SHP77 (cell line): ENCODE data around the gene ATP2B3.
"Not testable (repeated sequence)": the region's sequence is repeated elsewhere in the genome, so short reads cannot be mapped to it uniquely, and the experiment has no call there.

ENCODE experiments used
- DNase-seq, 2 experiments: peaks; one replicate each; lab custom pipeline; 2025; lab: John Stamatoyannopoulos, UW

The ATP2B3 gene

GRCh38 chrX:153595859-153596857 is 78.7 kb downstream of the ATP2B3 start:
- DNase-seq = no peak

DNA sequence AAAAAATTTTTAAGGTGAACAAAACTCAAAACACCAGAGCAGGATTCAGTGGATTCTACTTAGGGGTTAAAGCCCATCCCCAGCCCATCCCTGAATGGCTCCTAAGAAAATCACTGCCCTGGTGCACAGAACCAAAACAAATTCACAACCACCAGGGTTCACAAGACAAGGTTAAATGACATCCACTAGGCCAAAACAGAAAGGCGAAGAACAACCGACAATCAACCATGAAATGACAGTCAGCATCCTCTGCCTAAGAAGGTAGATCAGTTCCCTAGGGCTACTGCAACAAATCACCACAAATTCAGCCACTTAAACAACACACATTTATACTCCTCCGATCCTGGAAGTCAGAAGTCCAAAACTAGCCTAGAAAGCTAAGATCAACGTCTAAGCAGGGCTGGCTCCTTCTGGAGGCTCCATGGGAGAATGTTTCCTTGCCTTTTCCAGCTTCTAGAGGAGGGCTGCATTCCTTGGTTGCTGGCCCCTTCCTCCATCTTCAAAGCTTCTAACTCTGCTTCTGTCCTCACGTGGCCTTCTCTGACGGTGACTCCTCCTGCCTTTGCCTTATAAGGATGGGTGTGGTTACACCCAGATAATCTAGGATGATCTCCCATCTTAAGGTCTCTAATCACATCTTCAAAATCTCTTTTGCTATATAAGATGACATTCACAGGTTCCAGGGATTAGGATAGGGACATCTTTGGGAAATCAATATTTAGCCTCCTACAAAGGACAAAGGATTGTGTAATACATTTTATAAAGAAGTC is 79.7 kb downstream of the ATP2B3 start:
- DNase-seq = no peak

GRCh38 chrX:153598541-153599191 is 81.2 kb downstream of the ATP2B3 start, which contains the start of gene CCNQ:
Gene CCNQ (minus strand): TSS chrX:153599139. CDS start chrX:153599073, 66 bp downstream.
- DNase-seq = no peak

GRCh38 chrX:153599192-153600031 is 82.0 kb downstream of the ATP2B3 start:
- DNase-seq = peak; percentile 63 to 78

DNA sequence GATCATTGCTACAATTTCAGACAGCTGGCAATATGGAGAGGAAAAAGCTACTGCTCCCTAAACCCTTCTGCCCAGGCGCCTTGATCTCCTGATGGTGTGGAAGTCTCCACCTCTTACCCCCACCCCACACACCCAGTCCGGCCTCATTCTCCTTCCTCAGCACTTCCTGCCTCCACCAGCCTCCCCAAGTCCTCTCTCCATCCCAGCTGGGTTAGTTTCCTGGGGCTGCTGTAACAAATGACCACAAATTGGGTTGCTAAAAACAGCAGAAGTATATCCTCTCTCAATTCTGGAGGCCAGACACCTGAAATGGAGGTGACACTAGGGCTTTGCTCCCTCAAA is 82.6 kb downstream of the ATP2B3 start:
- DNase-seq = no peak

GRCh38 chrX:153600921-153601320 is 83.5 kb downstream of the ATP2B3 start:
- DNase-seq = no peak

GRCh38 chrX:153601511-153602110 is 84.2 kb downstream of the ATP2B3 start:
- DNase-seq = no peak

GRCh38 chrX:153602601-153603000 is 85.2 kb downstream of the ATP2B3 start:
- DNase-seq = no peak

GRCh38 chrX:153603131-153603656 is 85.8 kb downstream of the ATP2B3 start:
- DNase-seq = no peak

GRCh38 chrX:153604666-153605380 is 87.4 kb downstream of the ATP2B3 start:
- not testable (repeated sequence) for DNase-seq

GRCh38 chrX:153606503-153606902 is 89.1 kb downstream of the ATP2B3 start:
- no peak for DNase-seq

GRCh38 chrX:153608376-153608775 is 90.9 kb downstream of the ATP2B3 start:
- no peak for DNase-seq

DNA sequence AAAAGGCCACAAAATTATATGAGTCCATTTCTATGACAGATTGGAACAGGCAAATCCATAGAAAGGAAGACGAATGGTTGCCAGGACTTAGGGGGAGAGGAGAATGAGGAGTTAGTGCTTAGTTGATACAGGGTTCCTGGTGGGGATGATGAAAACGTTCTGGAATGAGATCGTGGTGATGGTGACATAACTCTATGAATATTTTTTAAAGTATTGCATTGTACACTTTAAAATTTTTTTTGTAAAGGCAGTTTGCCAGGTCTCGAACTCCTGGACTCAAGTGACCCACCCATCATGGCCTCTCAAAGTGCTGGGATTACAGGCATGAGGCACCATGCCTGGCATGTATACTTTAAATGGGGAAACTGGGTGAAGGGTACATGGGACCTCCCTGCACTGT is 91.4 kb downstream of the ATP2B3 start:
- no peak for DNase-seq

GRCh38 chrX:153609917-153610835 is 92.7 kb downstream of the ATP2B3 start:
- DNase-seq = peak; percentile 24 to 61

- DNase-seq = no peak
Observed at GRCh38 chrX:153610836-153611213, 93.4 kb downstream of the ATP2B3 start.

GRCh38 chrX:153611298-153612095 is 94.1 kb downstream of the ATP2B3 start:
- no peak for DNase-seq

DNA sequence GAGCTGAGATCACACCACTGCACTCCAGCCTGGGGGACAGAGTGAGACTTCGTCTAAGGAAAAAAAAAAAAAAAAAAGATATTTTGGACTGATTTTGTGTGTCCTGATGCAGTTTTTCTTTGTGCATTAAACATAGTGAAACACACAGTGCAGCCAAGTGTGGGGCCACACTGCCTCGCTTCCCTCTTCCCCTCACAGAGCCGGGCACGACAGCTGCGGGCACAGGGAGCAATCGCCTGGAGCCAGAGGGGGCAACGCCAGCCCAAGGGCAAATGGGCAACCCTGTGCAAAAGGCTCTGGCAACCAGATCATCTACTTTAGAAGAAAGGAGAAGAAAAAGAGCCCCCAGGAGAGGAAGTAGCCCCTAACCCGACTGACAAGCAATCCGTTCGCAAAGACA is 95.0 kb downstream of the ATP2B3 start:
- no peak for DNase-seq

DNA sequence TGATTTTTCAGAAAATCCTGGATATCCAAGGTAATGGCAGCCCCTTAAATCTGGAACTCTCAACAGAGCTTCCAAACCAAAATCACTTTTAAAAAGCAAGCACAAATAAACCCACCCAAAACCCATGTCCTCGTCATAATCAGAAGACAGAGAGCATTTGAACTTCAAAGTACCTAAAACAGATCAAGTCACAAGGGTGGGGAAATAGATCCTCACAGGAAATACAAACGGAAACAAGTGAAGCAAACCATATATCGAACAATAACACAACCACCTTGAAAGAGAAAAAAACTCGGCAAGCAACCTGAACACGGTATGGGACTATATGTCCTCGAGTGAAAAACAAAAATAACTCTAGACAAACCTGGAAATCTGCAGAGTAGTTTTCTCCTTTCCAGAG is 97.4 kb downstream of the ATP2B3 start:
- no peak for DNase-seq
